Liver (tissue), 9 donors: ENCODE results near the gene RASAL1. TPM values are rescaled to one million over a fixed set of nuclear protein-coding genes. Genes with fewer than 3 reads are reported as not detected.

Experiments
- DNase-seq: peaks from one replicate; pipeline ENCODE4 v3.0.0-alpha.2; 2017; ENCODE audit warnings: low spot score
- H3K27ac ChIP-seq, 2 donors: one replicate each; pipeline ENCODE4 v1.7.0; 2013; ENCODE audit warnings: inconsistent platforms in 2 of 2, low read length in 2 of 2, control low read depth in 1 of 2, low read depth in 1 of 2, mild to moderate bottlenecking in 1 of 2
- H3K27me3 ChIP-seq, 4 donors: one replicate each; pipeline versions ENCODE4 v1.6.1 to v1.7.0; 2013; ENCODE audit warnings: low read length in 3 of 4, inconsistent platforms in 1 of 4, mild to moderate bottlenecking in 1 of 4, moderate library complexity in 1 of 4; ENCODE audit not compliant: control insufficient read depth in 4 of 4, insufficient read depth in 4 of 4
- H3K36me3 ChIP-seq, 4 donors: one replicate each; pipeline versions ENCODE4 v1.6.1 to v1.7.0; 2013; ENCODE audit warnings: low read length in 3 of 4, mild to moderate bottlenecking in 3 of 4, low read depth in 1 of 4, moderate library complexity in 1 of 4; ENCODE audit not compliant: control insufficient read depth in 4 of 4, insufficient read depth in 3 of 4
- H3K4me1 ChIP-seq, 4 donors: one replicate each; pipeline versions ENCODE4 v1.6.1 to v1.7.0; 2013; ENCODE audit warnings: low read length in 3 of 4, mild to moderate bottlenecking in 3 of 4, moderate library complexity in 1 of 4; ENCODE audit not compliant: control insufficient read depth in 4 of 4, insufficient read depth in 4 of 4
- H3K4me3 ChIP-seq, 3 donors: one replicate each; pipeline versions ENCODE4 v1.6.1 to v1.7.0; 2013; ENCODE audit warnings: low read length in 3 of 3, control low read depth in 1 of 3, low read depth in 1 of 3, mild to moderate bottlenecking in 1 of 3
- H3K9ac ChIP-seq, 2 donors: one replicate each; pipeline ENCODE4 v1.7.0; 2013; ENCODE audit warnings: low read length in 2 of 2, mild to moderate bottlenecking in 2 of 2, moderate library complexity in 2 of 2, control low read depth in 1 of 2, low read depth in 1 of 2
- H3K9me3 ChIP-seq, 4 donors: one replicate each; pipeline versions ENCODE4 v1.6.1 to v1.7.0; 2013; ENCODE audit warnings: low read length in 3 of 4; ENCODE audit not compliant: control insufficient read depth in 4 of 4
- EGR1 ChIP-seq, 2 donors: IDR thresholded peaks; 2 replicates each; pipeline ENCODE4 v1.6.1; 2016 to 2018; ENCODE audit warnings: antibody characterized with exemption in 2 of 2, low read depth in 2 of 2
- FOXA1 ChIP-seq: IDR thresholded peaks from 2 replicates; pipeline ENCODE4 v1.6.1; 2016; ENCODE audit warnings: antibody characterized with exemption
- FOXA2 ChIP-seq: IDR thresholded peaks from 2 replicates; pipeline ENCODE4 v1.6.1; 2016; ENCODE audit warnings: antibody characterized with exemption
- GABPA ChIP-seq, 2 donors: IDR thresholded peaks in 1 of 2; conservative IDR thresholded peaks in 1 of 2; 2 replicates each; pipeline ENCODE4 v1.6.1; 2016; ENCODE audit warnings: antibody characterized with exemption in 2 of 2, mild to moderate bottlenecking in 1 of 2, moderate library complexity in 1 of 2
- HNF4A ChIP-seq, 2 donors: conservative IDR thresholded peaks; 2 replicates each; pipeline ENCODE4 v1.6.1; 2016; ENCODE audit warnings: antibody characterized with exemption in 2 of 2, mild to moderate bottlenecking in 2 of 2
- HNF4G ChIP-seq: IDR thresholded peaks from 2 replicates; pipeline ENCODE4 v1.6.1; 2016; ENCODE audit warnings: antibody characterized with exemption
- JUND ChIP-seq, 2 donors: IDR thresholded peaks; 2 replicates each; pipeline ENCODE4 v1.6.1; 2016; ENCODE audit warnings: antibody characterized with exemption in 2 of 2
- NR2F2 ChIP-seq: IDR thresholded peaks from 2 replicates; pipeline ENCODE4 v1.6.1; 2016; ENCODE audit warnings: antibody characterized with exemption
- RAD21 ChIP-seq, 2 donors: IDR thresholded peaks; 2 replicates each; pipeline ENCODE4 v1.6.1; 2016; ENCODE audit warnings: antibody characterized with exemption in 2 of 2, mild to moderate bottlenecking in 2 of 2
- RXRA ChIP-seq, 2 donors: IDR thresholded peaks; 2 replicates each; pipeline ENCODE4 v1.6.1; 2017 to 2018; ENCODE audit warnings: antibody characterized with exemption in 2 of 2, mild to moderate bottlenecking in 1 of 2
- SP1 ChIP-seq: IDR thresholded peaks from 2 replicates; pipeline ENCODE4 v1.6.1; 2018; ENCODE audit warnings: antibody characterized with exemption, mild to moderate bottlenecking
- TAF1 ChIP-seq: conservative IDR thresholded peaks from 2 replicates; pipeline ENCODE4 v1.6.1; 2016; ENCODE audit warnings: antibody characterized with exemption, mild to moderate bottlenecking
- YY1 ChIP-seq: IDR thresholded peaks from 2 replicates; pipeline ENCODE4 v1.6.1; 2016; ENCODE audit warnings: antibody characterized with exemption, mild to moderate bottlenecking
- WGBS: extraction: QIAGEN DNeasy Blood & Tissue Kit; methylation state at CpG from one replicate; pipeline ENCODE4 v1.1.7; 2013; 5-methylcytosine and 5-hydroxymethylcytosine counted together
- polyA plus RNA-seq, 2 donors: library from polyadenylated mRNA; stranded (reverse) in 1 of 2; unstranded in 1 of 2; fragments of 200-250 nt in 1 of 2; fragments of >200 nt in 1 of 2; fragmentation: Nextera tagmentation in 1 of 2; extraction: Ambion mirVana in 1 of 2; gene quantifications; one replicate each; pipeline versions ENCODE4 v1.2.1 to v1.2.3, GENCODE V29; 2013 to 2015
- total RNA-seq, 2 donors: library from RNA; depleted of rRNA; stranded (reverse); fragments of >200 nt; gene quantifications; one replicate each; pipeline ENCODE4 v1.2.3, GENCODE V29; 2014
- TF ChIP-seq, protein P1 (sequence below): fragments of 150-350 bp; IDR thresholded peaks from 2 replicates; pipeline ENCODE4 v1.5.1; 2017; ENCODE audit warnings: improper control_type of control experiment, low read depth, low read length; ENCODE audit not compliant: missing input control
- TF ChIP-seq, protein P2 (sequence below): IDR thresholded peaks from 2 replicates; pipeline ENCODE4 v1.6.1; 2016; ENCODE audit warnings: antibody characterized with exemption
- TF ChIP-seq, protein P3 (sequence below): IDR thresholded peaks from 2 replicates; pipeline ENCODE4 v1.6.1; 2016; ENCODE audit warnings: antibody characterized with exemption, mild to moderate bottlenecking
- TF ChIP-seq, protein P4 (sequence below): IDR thresholded peaks from 2 replicates; pipeline ENCODE4 v1.6.1; 2016; ENCODE audit warnings: antibody characterized with exemption
- TF ChIP-seq, protein P5 (sequence below): IDR thresholded peaks from 2 replicates; pipeline ENCODE4 v1.6.1; 2016; ENCODE audit warnings: antibody characterized with exemption
- donor health status: healthy.
- donor health status: healthy.
- donor health status: healthy.
- donor health status: healthy.
- donor health status: healthy.

Gene RASAL1
- total and polyA plus RNA-seq, 4 donors: 0.20 to 0.33 (median 0.26) TPM

DNA sequence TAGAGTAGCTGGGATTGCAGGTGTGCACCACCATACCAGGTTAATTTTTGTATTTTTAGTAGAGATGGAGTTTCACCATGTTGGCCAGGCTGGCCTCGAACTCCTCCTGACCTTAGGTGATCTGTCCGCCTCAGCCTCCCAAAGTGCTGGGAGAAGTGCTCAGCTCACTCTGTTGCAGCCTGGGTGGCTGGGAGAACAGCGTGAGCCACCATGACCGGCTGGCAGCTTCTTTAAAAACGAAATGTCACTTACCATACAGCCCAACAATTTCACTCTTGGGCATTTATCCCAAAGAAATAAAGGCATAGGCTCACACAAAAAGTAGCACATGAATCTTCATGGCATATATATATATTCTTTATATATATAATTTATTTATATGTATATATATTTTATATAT is 9.2 kb upstream of the RASAL1 start:
- TF ChIP-seq JUND (IDR thresholded peaks at IDR 0.05) (no peak), GABPA (IDR thresholded peaks at IDR 0.05 in 1 of 2, conservative IDR thresholded peaks at IDR 0.05 in 1 of 2) (no peak), RXRA (IDR thresholded peaks at IDR 0.05) (no peak), FOXA2 (no peak), FOXA1 (no peak), HNF4A (conservative IDR thresholded peaks at IDR 0.05) (no peak), SP1 (no peak)
- H3K36me3 ChIP-seq: no peaks in the 10 kb centered on the region
- no peak overlapping the region for H3K4me3 ChIP-seq
- no peak for DNase-seq
- no peaks in the 10 kb centered on the region for H3K4me1 ChIP-seq
- no peak overlapping the region for H3K9ac ChIP-seq
- no peak overlapping the region for H3K27ac ChIP-seq
- H3K9me3 ChIP-seq: no peaks in the 10 kb centered on the region
- no peaks in the 10 kb centered on the region for H3K27me3 ChIP-seq
- WGBS: 79% methylated on average over 5 of the region's 5 CpGs

DNA sequence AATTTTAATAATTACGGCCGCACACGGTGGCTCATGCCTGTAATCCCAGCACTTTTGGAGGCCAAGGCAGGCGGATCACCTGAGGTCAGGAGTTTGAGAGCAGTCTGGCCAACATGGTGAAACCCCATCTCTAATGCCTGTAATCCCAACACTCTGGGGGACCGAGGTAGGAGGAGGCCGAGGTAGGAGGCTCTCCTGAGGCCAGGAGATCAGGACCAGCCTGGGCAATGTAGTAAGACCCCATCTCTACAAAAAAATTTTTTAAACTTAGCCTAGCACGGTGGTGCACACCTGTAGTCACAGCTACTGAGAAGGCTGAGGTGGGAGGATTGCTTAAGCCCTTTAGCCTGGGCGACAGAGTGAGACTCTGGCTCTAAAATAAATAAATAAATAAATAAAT is 8.4 kb upstream of the RASAL1 start:
- H3K4me1 ChIP-seq: no peaks in the 10 kb centered on the region
- H3K9ac ChIP-seq: no peak overlapping the region
- WGBS: 91% methylated on average over 8 of the region's 8 CpGs
- no peak for DNase-seq
- H3K27me3 ChIP-seq: no peaks in the 10 kb centered on the region
- H3K36me3 ChIP-seq: no peaks in the 10 kb centered on the region
- H3K27ac ChIP-seq: no peak overlapping the region
- TF ChIP-seq HNF4G (no peak), GABPA (IDR thresholded peaks at IDR 0.05 in 1 of 2, conservative IDR thresholded peaks at IDR 0.05 in 1 of 2) (no peak), FOXA2 (no peak), HNF4A (conservative IDR thresholded peaks at IDR 0.05) (no peak), FOXA1 (no peak), YY1 (no peak), SP1 (no peak), RAD21 (IDR thresholded peaks at IDR 0.05) (no peak)
- TF ChIP-seq, protein P1, sequence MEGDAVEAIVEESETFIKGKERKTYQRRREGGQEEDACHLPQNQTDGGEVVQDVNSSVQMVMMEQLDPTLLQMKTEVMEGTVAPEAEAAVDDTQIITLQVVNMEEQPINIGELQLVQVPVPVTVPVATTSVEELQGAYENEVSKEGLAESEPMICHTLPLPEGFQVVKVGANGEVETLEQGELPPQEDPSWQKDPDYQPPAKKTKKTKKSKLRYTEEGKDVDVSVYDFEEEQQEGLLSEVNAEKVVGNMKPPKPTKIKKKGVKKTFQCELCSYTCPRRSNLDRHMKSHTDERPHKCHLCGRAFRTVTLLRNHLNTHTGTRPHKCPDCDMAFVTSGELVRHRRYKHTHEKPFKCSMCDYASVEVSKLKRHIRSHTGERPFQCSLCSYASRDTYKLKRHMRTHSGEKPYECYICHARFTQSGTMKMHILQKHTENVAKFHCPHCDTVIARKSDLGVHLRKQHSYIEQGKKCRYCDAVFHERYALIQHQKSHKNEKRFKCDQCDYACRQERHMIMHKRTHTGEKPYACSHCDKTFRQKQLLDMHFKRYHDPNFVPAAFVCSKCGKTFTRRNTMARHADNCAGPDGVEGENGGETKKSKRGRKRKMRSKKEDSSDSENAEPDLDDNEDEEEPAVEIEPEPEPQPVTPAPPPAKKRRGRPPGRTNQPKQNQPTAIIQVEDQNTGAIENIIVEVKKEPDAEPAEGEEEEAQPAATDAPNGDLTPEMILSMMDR: no peak
- TF ChIP-seq, protein P2, sequence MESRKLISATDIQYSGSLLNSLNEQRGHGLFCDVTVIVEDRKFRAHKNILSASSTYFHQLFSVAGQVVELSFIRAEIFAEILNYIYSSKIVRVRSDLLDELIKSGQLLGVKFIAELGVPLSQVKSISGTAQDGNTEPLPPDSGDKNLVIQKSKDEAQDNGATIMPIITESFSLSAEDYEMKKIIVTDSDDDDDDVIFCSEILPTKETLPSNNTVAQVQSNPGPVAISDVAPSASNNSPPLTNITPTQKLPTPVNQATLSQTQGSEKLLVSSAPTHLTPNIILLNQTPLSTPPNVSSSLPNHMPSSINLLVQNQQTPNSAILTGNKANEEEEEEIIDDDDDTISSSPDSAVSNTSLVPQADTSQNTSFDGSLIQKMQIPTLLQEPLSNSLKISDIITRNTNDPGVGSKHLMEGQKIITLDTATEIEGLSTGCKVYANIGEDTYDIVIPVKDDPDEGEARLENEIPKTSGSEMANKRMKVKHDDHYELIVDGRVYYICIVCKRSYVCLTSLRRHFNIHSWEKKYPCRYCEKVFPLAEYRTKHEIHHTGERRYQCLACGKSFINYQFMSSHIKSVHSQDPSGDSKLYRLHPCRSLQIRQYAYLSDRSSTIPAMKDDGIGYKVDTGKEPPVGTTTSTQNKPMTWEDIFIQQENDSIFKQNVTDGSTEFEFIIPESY: no peak
- no peaks in the 10 kb centered on the region for H3K9me3 ChIP-seq
- no peak overlapping the region for H3K4me3 ChIP-seq

DNA sequence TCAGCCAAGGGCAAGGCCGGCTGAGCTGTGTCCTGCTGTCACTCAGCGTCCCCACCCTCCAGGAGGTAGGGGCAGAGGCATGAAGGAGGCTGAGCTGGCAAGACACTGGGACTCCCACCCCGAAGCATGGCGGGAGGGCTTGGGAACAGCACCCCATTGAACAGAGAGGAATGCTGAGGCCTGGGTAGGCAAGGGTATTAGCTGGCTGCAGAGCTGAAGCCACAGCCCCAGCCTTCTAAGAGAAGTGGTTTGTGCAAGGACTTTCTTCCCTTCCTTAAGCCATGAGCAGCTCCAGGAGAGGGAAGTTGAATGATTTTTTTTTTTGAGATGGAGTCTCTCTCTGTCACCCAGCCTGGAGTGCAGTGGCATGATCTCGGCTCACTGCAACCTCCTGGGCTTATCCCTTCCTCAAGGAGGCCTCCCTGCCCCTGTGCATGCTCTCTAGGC is 7.3 kb upstream of the RASAL1 start:
- TF ChIP-seq, protein P3, sequence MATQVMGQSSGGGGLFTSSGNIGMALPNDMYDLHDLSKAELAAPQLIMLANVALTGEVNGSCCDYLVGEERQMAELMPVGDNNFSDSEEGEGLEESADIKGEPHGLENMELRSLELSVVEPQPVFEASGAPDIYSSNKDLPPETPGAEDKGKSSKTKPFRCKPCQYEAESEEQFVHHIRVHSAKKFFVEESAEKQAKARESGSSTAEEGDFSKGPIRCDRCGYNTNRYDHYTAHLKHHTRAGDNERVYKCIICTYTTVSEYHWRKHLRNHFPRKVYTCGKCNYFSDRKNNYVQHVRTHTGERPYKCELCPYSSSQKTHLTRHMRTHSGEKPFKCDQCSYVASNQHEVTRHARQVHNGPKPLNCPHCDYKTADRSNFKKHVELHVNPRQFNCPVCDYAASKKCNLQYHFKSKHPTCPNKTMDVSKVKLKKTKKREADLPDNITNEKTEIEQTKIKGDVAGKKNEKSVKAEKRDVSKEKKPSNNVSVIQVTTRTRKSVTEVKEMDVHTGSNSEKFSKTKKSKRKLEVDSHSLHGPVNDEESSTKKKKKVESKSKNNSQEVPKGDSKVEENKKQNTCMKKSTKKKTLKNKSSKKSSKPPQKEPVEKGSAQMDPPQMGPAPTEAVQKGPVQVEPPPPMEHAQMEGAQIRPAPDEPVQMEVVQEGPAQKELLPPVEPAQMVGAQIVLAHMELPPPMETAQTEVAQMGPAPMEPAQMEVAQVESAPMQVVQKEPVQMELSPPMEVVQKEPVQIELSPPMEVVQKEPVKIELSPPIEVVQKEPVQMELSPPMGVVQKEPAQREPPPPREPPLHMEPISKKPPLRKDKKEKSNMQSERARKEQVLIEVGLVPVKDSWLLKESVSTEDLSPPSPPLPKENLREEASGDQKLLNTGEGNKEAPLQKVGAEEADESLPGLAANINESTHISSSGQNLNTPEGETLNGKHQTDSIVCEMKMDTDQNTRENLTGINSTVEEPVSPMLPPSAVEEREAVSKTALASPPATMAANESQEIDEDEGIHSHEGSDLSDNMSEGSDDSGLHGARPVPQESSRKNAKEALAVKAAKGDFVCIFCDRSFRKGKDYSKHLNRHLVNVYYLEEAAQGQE: no peak
- TF ChIP-seq FOXA2 (no peak), GABPA (IDR thresholded peaks at IDR 0.05 in 1 of 2, conservative IDR thresholded peaks at IDR 0.05 in 1 of 2) (no peak), JUND (IDR thresholded peaks at IDR 0.05) (no peak), FOXA1 (no peak), RAD21 (IDR thresholded peaks at IDR 0.05) (no peak), NR2F2 (no peak), TAF1 (no peak), YY1 (no peak), SP1 (no peak), EGR1 (IDR thresholded peaks at IDR 0.05; ENCODE audit: low read depth in 2 of 2) (no peak)
- TF ChIP-seq, protein P4, sequence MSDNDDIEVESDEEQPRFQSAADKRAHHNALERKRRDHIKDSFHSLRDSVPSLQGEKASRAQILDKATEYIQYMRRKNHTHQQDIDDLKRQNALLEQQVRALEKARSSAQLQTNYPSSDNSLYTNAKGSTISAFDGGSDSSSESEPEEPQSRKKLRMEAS: no peak
- TF ChIP-seq, protein P2: no peak
- TF ChIP-seq, protein P5, sequence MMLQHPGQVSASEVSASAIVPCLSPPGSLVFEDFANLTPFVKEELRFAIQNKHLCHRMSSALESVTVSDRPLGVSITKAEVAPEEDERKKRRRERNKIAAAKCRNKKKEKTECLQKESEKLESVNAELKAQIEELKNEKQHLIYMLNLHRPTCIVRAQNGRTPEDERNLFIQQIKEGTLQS: no peak
- Histone ChIP-seq H3K4me3 (no peak overlapping the region), H3K4me1 (no peaks in the 10 kb centered on the region), H3K9ac (no peak overlapping the region), H3K27me3 (no peaks in the 10 kb centered on the region), H3K27ac (no peak overlapping the region), H3K9me3 (no peaks in the 10 kb centered on the region), H3K36me3 (no peaks in the 10 kb centered on the region)
- no peak for DNase-seq
- 77% methylated on average over 5 of the region's 5 CpGs for WGBS
